ENCODE results near the gene RAB17. TPM values are rescaled to one million over a fixed set of nuclear protein-coding genes. Genes with fewer than 3 reads are reported as not detected.

Gene RAB17
- polyA plus RNA-seq, 1 donor (not counting 4 experiments of a cell fraction or from before 2014, with no cell fraction given): 2.4 TPM

DNA sequence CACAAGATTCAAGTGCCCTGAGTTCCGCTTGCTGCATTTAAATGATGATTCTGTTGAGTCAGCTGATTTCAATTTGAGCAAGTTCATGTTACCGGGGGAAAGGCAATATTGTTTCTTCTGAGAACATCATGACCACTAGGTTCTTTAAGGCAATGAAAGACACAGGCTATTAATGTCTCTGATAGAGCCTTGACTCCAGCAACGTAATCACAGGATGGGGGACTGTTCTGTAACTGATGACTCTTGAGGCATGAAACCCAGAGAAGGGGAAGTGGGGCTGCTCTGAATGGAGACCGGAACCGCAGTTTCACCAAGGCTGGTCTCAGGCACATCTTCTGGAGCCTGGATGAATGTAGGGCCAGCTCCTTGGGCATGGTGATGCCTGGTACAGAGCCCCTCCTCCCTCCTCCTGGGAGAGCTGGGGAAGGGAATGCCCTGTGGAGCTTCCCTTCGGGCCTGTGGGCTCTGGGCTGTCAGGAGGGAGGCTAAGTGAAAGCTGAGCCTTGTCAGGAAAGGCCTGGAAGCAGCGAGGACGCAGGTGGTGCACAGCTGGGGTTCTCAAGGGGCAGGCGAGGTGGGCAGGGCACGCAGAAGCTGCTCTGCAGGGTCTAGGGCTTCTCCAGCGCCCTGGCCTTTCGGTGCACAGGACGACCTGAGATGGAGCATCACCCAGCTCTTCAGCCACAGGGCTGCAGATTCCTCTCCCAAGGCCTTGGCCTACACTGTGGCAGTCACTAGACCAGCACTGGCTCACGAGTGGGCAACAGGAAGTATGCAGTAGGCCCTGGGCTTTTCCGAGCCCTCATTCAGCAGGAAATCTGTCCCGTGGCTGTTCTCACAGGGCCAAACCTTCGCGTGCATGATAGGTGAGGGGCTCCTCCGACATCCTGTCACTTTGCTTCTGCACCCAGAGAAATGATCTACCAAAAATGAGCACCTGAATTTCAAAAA is 60.8 kb downstream of the RAB17 start:
- no peak overlapping the region for H3K27ac ChIP-seq (ENCODE audit: control insufficient read depth, insufficient read depth, low read length)
- H3K79me2 ChIP-seq (ENCODE audit: control insufficient read depth, insufficient read depth, low read length): no peaks in the 10 kb centered on the region
- FAIRE-seq (no peak), DNase-seq (ENCODE audit: low read depth, low spot score) (no peak)
- H3K27me3 ChIP-seq (ENCODE audit: control insufficient read depth, extremely low read depth, insufficient read depth, low read length): no peaks in the 10 kb centered on the region
- H3K9me3 ChIP-seq (ENCODE audit: control insufficient read depth, low read depth, low read length): no peaks in the 10 kb centered on the region
- no peaks in the 10 kb centered on the region for H3K36me3 ChIP-seq (ENCODE audit: control insufficient read depth in 2 of 2, extremely low read depth in 1 of 2, insufficient read depth in 2 of 2, low read length in 2 of 2)
- dilution Hi-C loops (cut with MboI; ENCODE audit: extremely low pct_ligation_motif_present, low sequenced_read_pairs): no loop called here
- H3K9ac ChIP-seq (ENCODE audit: control insufficient read depth, extremely low read depth, insufficient read depth, low read length): no peak overlapping the region
- H3K4me1 ChIP-seq (ENCODE audit: control insufficient read depth, extremely low read depth, insufficient read depth, low read length): peaks cover 11% of the 10 kb centered on the region
- H3K9me1 ChIP-seq (ENCODE audit: control insufficient read depth, extremely low read depth, insufficient read depth, low read length): no peaks in the 10 kb centered on the region
- H3K4me2 ChIP-seq (ENCODE audit: control insufficient read depth, extremely low read depth, insufficient read depth, low read depth, low read length): no peak overlapping the region
- H4K20me1 ChIP-seq (ENCODE audit: control insufficient read depth, extremely low read depth, insufficient read depth, low read length): no peaks in the 10 kb centered on the region
- H3K4me3 ChIP-seq (ENCODE audit: control insufficient read depth in 2 of 3, extremely low read depth in 1 of 3, insufficient read depth in 2 of 3, low read depth in 1 of 3, low read length in 3 of 3): no peak overlapping the region
- TF ChIP-seq, protein P1, sequence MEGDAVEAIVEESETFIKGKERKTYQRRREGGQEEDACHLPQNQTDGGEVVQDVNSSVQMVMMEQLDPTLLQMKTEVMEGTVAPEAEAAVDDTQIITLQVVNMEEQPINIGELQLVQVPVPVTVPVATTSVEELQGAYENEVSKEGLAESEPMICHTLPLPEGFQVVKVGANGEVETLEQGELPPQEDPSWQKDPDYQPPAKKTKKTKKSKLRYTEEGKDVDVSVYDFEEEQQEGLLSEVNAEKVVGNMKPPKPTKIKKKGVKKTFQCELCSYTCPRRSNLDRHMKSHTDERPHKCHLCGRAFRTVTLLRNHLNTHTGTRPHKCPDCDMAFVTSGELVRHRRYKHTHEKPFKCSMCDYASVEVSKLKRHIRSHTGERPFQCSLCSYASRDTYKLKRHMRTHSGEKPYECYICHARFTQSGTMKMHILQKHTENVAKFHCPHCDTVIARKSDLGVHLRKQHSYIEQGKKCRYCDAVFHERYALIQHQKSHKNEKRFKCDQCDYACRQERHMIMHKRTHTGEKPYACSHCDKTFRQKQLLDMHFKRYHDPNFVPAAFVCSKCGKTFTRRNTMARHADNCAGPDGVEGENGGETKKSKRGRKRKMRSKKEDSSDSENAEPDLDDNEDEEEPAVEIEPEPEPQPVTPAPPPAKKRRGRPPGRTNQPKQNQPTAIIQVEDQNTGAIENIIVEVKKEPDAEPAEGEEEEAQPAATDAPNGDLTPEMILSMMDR (optimal IDR thresholded peaks at IDR 0.05 in 1 of 3, IDR thresholded peaks at IDR 0.05 in 1 of 3, conservative IDR thresholded peaks at IDR 0.05 in 1 of 3; ENCODE audit: extremely low read depth in 1 of 3, insufficient read depth in 2 of 3, low read length in 3 of 3): no peak
- TF ChIP-seq EZH2 (IDR thresholded peaks at IDR 0.05; ENCODE audit: low read length): no peak
- no peak overlapping the region for H2AFZ ChIP-seq (ENCODE audit: control insufficient read depth, low read length)

DNA sequence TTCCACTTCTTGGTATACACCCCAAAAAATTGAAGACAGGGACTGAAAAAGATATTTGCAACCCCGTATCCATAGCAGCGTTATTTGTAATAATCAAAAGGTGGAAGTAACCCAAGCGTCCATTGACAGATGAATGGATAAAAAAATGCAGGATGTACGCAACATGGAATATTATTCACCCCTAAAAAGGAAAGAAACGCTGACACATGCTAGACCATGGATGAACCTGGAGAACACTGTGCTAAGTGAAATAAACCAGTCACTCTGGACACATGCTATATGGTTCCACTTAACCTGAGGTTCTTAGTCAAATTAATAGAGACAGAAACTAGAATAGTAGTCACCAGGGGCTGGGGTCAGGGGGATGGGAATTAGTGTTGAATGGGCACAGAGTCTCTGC is 62.8 kb downstream of the RAB17 start:
- Histone ChIP-seq H3K79me2 (ENCODE audit: control insufficient read depth, insufficient read depth, low read length) (no peaks in the 10 kb centered on the region), H3K4me3 (ENCODE audit: control insufficient read depth in 2 of 3, extremely low read depth in 1 of 3, insufficient read depth in 2 of 3, low read depth in 1 of 3, low read length in 3 of 3) (no peak overlapping the region), H3K9ac (ENCODE audit: control insufficient read depth, extremely low read depth, insufficient read depth, low read length) (no peak overlapping the region), H3K9me1 (ENCODE audit: control insufficient read depth, extremely low read depth, insufficient read depth, low read length) (no peaks in the 10 kb centered on the region), H3K27me3 (ENCODE audit: control insufficient read depth, extremely low read depth, insufficient read depth, low read length) (no peaks in the 10 kb centered on the region), H3K4me2 (ENCODE audit: control insufficient read depth, extremely low read depth, insufficient read depth, low read depth, low read length) (no peak overlapping the region), H3K4me1 (ENCODE audit: control insufficient read depth, extremely low read depth, insufficient read depth, low read length) (peaks cover 11% of the 10 kb centered on the region), H3K27ac (ENCODE audit: control insufficient read depth, insufficient read depth, low read length) (no peak overlapping the region), H2AFZ (ENCODE audit: control insufficient read depth, low read length) (no peak overlapping the region), H4K20me1 (ENCODE audit: control insufficient read depth, extremely low read depth, insufficient read depth, low read length) (no peaks in the 10 kb centered on the region), H3K9me3 (ENCODE audit: control insufficient read depth, low read depth, low read length) (no peaks in the 10 kb centered on the region), H3K36me3 (ENCODE audit: control insufficient read depth in 2 of 2, extremely low read depth in 1 of 2, insufficient read depth in 2 of 2, low read length in 2 of 2) (no peaks in the 10 kb centered on the region)
- FAIRE-seq: no peak
- TF ChIP-seq, protein P1 (optimal IDR thresholded peaks at IDR 0.05 in 1 of 3, IDR thresholded peaks at IDR 0.05 in 1 of 3, conservative IDR thresholded peaks at IDR 0.05 in 1 of 3; ENCODE audit: extremely low read depth in 1 of 3, insufficient read depth in 2 of 3, low read length in 3 of 3): no peak
- no peak for TF ChIP-seq EZH2 (IDR thresholded peaks at IDR 0.05; ENCODE audit: low read length)
- DNase-seq (ENCODE audit: low read depth, low spot score): no peak
- dilution Hi-C loops (cut with MboI; ENCODE audit: extremely low pct_ligation_motif_present, low sequenced_read_pairs): no loop called here

Measured in keratinocyte (primary cell).